Activated CD4-positive, alpha-beta memory T cell treated with anti-CD3 and anti-CD28 coated beads for 36 hours (primary cell): ENCODE results near the gene ABL2. TPM values are rescaled to one million over a fixed set of nuclear protein-coding genes. Genes with fewer than 3 reads are reported as not detected.

ENCODE experiments used
- CTCF ChIA-PET: fragments of 350-600 bp; sonication (Branson Sonifier 250); formaldehyde crosslinking; loops from one replicate; lab custom pipeline; 2021; ENCODE audit warnings: antibody characterized with exemption, inconsistent platforms; lab: Charles Lee
- POLR2A ChIA-PET: fragments of 350-600 bp; sonication (Branson Sonifier 250); formaldehyde crosslinking; loops from one replicate; lab custom pipeline; 2021; ENCODE audit warnings: antibody characterized with exemption; lab: Charles Lee
- DNase-seq: peaks from one replicate; pipeline ENCODE4 v3.0.0-alpha.2; 2020
- H3K27ac Mint-ChIP-seq: one replicate; pipeline ENCODE4 v1.8.0; 2021; ENCODE audit warnings: mixed read lengths
- H3K27me3 Mint-ChIP-seq: one replicate; pipeline ENCODE4 v1.8.0; 2021; ENCODE audit warnings: mixed read lengths
- H3K36me3 Mint-ChIP-seq: one replicate; pipeline ENCODE4 v1.8.0; 2021; ENCODE audit warnings: mixed read lengths
- H3K4me1 Mint-ChIP-seq: one replicate; pipeline ENCODE4 v1.8.0; 2021; ENCODE audit warnings: low read depth, mixed read lengths
- H3K4me3 Mint-ChIP-seq: one replicate; pipeline ENCODE4 v1.8.0; 2021; ENCODE audit warnings: mild to moderate bottlenecking, mixed read lengths
- H3K9me3 Mint-ChIP-seq: one replicate; pipeline ENCODE4 v1.8.0; 2021; ENCODE audit warnings: mixed read lengths
- intact Hi-C: fragments of 100-400 bp; cut with micrococcal nuclease; formaldehyde crosslinking; loops from one replicate; pipeline ENCODE4 v1.15.1; 2023
- total RNA-seq, 2 experiments: library from RNA; stranded (reverse); gene quantifications; one replicate each; pipeline ENCODE4 v1.2.3, GENCODE V29; 2021

Gene ABL2
- total RNA-seq, 2 experiments from 2014 or later: 8.8 to 9.1 TPM

- Mint-ChIP-seq H3K4me1 (no peaks in the 10 kb centered on the region), H3K27ac (no peak overlapping the region), H3K27me3 (no peaks in the 10 kb centered on the region), H3K9me3 (no peaks in the 10 kb centered on the region), H3K36me3 (peaks cover 22% of the 10 kb centered on the region), H3K4me3 (no peak overlapping the region)
- intact Hi-C loops: no loop called here
- CTCF ChIA-PET: interaction anchor here (0.7 kb wide), 1 partner anchor 308 kb away, joined by 3 read pairs; no protein-coding TSS in a partner anchor
- POLR2A ChIA-PET: no interaction called here
- no peak for DNase-seq
Observed at GRCh38 chr1:179061360-179062282, 167.9 kb downstream of the ABL2 start.

DNA sequence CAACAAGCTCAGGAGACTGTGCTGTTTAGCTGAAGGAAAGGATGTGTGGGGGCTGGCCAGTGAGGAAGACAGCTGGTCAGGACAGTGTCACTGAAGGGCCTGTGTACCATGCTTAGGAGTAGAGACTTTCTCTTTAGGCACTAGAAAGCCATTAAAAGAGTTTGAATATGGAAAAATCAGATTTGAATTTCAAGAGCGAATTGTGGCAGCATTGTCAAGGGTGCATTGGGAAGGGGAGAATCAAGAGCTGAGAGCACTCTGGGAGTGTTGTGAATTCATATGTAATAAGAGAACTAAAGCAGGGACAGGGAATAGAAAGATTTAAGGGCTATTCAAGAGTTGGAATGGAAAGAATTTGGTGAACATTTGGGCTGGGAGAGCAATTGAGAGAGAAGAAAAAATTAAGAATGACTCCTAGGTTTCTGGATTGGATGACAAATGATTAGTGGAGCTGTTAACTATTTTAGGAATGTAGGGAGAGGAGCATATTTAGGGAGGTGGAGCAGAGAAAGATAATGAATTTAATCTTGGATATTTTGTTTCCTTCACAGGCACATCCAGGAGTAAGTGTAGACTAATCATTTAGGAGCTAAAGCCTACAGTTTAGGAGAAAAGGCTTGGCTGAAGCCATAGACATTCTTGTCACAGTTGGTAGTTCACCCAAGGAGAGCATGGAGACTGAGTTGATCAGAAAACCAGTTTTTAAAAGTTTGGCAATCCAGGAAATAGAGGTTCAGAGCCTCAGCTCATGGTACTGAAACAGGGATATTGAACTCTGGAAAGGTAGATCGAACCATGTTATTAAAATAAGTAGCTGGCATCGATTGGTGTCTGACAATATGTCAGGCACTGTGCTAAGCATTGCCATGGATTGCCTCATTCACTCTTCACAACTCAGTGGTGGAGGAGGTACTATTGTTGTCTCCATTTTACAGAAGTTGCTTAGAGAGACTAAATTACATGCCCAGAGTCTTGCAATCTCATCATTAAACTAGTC is 170.7 kb downstream of the ABL2 start:
- Mint-ChIP-seq H3K27me3 (no peaks in the 10 kb centered on the region), H3K27ac (no peak overlapping the region), H3K36me3 (peaks cover 31% of the 10 kb centered on the region), H3K9me3 (no peaks in the 10 kb centered on the region), H3K4me1 (no peaks in the 10 kb centered on the region), H3K4me3 (no peak overlapping the region)
- no peak for DNase-seq
- ChIA-PET POLR2A (no interaction called here), CTCF (interaction anchor here (1.2 kb wide), 1 partner anchor 16 kb away, joined by 4 read pairs; no protein-coding TSS in a partner anchor)
- intact Hi-C loops: no loop called here

- Mint-ChIP-seq H3K4me3 (no peak overlapping the region), H3K9me3 (no peaks in the 10 kb centered on the region), H3K36me3 (peaks cover 26% of the 10 kb centered on the region), H3K4me1 (no peaks in the 10 kb centered on the region), H3K27me3 (no peaks in the 10 kb centered on the region), H3K27ac (no peak overlapping the region)
- no peak for DNase-seq
- CTCF ChIA-PET: no interaction called here
- POLR2A ChIA-PET: no interaction called here
- intact Hi-C loops: no loop called here
Observed at GRCh38 chr1:179055937-179056336, 173.5 kb downstream of the ABL2 start.

GRCh38 chr1:179053486-179053885 is 176.0 kb downstream of the ABL2 start:
- DNase-seq: no peak
- peaks cover 30% of the 10 kb centered on the region for H3K36me3 Mint-ChIP-seq
- intact Hi-C loops: no loop called here
- H3K4me1 Mint-ChIP-seq: no peaks in the 10 kb centered on the region
- ChIA-PET POLR2A (no interaction called here), CTCF (no interaction called here)
- no peak overlapping the region for H3K27ac Mint-ChIP-seq
- no peak overlapping the region for H3K4me3 Mint-ChIP-seq
- no peaks in the 10 kb centered on the region for H3K9me3 Mint-ChIP-seq
- H3K27me3 Mint-ChIP-seq: no peaks in the 10 kb centered on the region

DNA sequence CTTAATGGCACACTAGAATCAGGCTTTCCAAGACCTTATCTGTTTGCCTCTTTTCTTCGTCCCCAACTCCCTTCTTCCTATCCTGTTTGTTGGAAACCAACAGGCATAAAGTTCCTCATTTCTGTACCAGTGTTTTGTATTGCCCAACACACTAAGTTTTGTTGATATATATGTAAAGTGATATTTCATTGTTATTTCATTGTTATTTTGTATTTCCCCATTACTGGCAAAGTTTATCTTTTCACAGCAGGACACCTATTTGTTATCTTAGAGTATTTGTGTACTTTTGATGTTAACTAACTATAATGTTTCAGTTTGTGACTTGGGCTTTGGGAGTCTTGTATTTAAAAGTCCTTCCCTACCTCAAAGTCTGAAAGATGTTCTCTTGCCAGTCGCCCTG is 176.7 kb downstream of the ABL2 start:
- intact Hi-C loops: no loop called here
- no peak overlapping the region for H3K27ac Mint-ChIP-seq
- ChIA-PET CTCF (no interaction called here), POLR2A (no interaction called here)
- no peaks in the 10 kb centered on the region for H3K27me3 Mint-ChIP-seq
- DNase-seq: no peak
- H3K9me3 Mint-ChIP-seq: no peaks in the 10 kb centered on the region
- H3K4me3 Mint-ChIP-seq: no peak overlapping the region
- no peaks in the 10 kb centered on the region for H3K4me1 Mint-ChIP-seq
- H3K36me3 Mint-ChIP-seq: peaks cover 30% of the 10 kb centered on the region

Other genes with a start within 250 kb of the ABL2 start
- 10 to 100 TPM; 38.1 to 39.2 TPM for gene FAM20B, start 203.8 kb downstream of the ABL2 start, total RNA-seq
- 10 to 100 TPM; 35.7 to 36.7 TPM for gene TOR3A, start 147.6 kb downstream of the ABL2 start, total RNA-seq
- gene SOAT1, start 64.1 kb upstream of the ABL2 start, total RNA-seq: 10 to 100 TPM; 37.8 to 42.9 TPM
- gene AXDND1, start 136.3 kb upstream of the ABL2 start, total RNA-seq: under 1 TPM; 0.48 to 0.51 TPM